Neural progenitor cell (in vitro differentiated cells): Measurements from ENCODE around the gene COMMD7. TPM values are rescaled to one million over a fixed set of nuclear protein-coding genes. Genes with fewer than 3 reads are reported as not detected.

Experiments
- DNase-seq: peaks from one replicate; pipeline ENCODE4 v3.0.0-alpha.2; 2016; ENCODE audit warnings: low spot score
- H2AFZ ChIP-seq: fragments of 200-600 bp; sonication (generic); replicated peaks from 2 replicates; pipeline ENCODE4 v1.6.1; 2016; ENCODE audit warnings: antibody characterized with exemption
- H3F3A ChIP-seq: fragments of 200-600 bp; sonication (generic); 2 replicates; pipeline ENCODE4 v1.6.1; 2016; ENCODE audit warnings: antibody characterized with exemption, low read depth
- H3K27ac ChIP-seq: fragments of 200-600 bp; sonication (generic); 2 replicates; pipeline ENCODE4 v1.5.1; 2016; ENCODE audit warnings: mild to moderate bottlenecking
- H3K27me3 ChIP-seq: fragments of 200-600 bp; sonication (generic); 2 replicates; pipeline ENCODE4 v1.6.1; 2016; ENCODE audit warnings: mild to moderate bottlenecking, moderate library complexity
- H3K36me3 ChIP-seq: fragments of 200-600 bp; sonication (generic); 2 replicates; pipeline ENCODE4 v1.5.1; 2016
- H3K4me1 ChIP-seq: fragments of 200-600 bp; sonication (generic); 2 replicates; pipeline ENCODE4 v1.6.1; 2016; ENCODE audit warnings: mixed run types
- H3K4me2 ChIP-seq: fragments of 200-600 bp; sonication (generic); 2 replicates; pipeline ENCODE4 v1.6.1; 2016
- H3K4me3 ChIP-seq: fragments of 200-600 bp; sonication (generic); 2 replicates; pipeline ENCODE4 v1.5.1; 2016
- H3K79me2 ChIP-seq: fragments of 200-600 bp; sonication (generic); 2 replicates; pipeline ENCODE4 v1.6.1; 2016; ENCODE audit warnings: low read depth
- H3K9ac ChIP-seq: fragments of 200-600 bp; sonication (generic); 2 replicates; pipeline ENCODE4 v1.6.1; 2016
- H3K9me3 ChIP-seq: fragments of 200-600 bp; sonication (generic); 2 replicates; pipeline ENCODE4 v1.5.1; 2016; ENCODE audit warnings: low read depth
- H4K20me1 ChIP-seq: fragments of 200-600 bp; sonication (generic); 2 replicates; pipeline ENCODE4 v1.6.1; 2016; ENCODE audit warnings: low read depth
- H3K27ac Mint-ChIP-seq: 3 replicates; pipeline ENCODE4 v1.8.0; 2021; ENCODE audit warnings: mixed read lengths
- H3K27me3 Mint-ChIP-seq: 2 replicates; pipeline ENCODE4 v1.8.0; 2022; ENCODE audit warnings: low read depth, mild to moderate bottlenecking, inconsistent platforms, moderate library complexity, mixed read lengths; ENCODE audit not compliant: insufficient read depth
- H3K36me3 Mint-ChIP-seq: 3 replicates; pipeline ENCODE4 v1.8.0; 2021; ENCODE audit warnings: mixed read lengths
- H3K4me1 Mint-ChIP-seq: 3 replicates; pipeline ENCODE4 v1.8.0; 2021; ENCODE audit warnings: mixed read lengths
- H3K4me3 Mint-ChIP-seq: 3 replicates; pipeline ENCODE4 v1.8.0; 2021; ENCODE audit warnings: mild to moderate bottlenecking, moderate library complexity, mixed read lengths
- H3K9me3 Mint-ChIP-seq: 3 replicates; pipeline ENCODE4 v1.8.0; 2020; ENCODE audit warnings: mixed read lengths
- CTCF ChIP-seq: fragments of 200-600 bp; sonication (generic); IDR thresholded peaks from 2 replicates; pipeline ENCODE4 v1.5.1; 2017; ENCODE audit warnings: antibody characterized with exemption, mild to moderate bottlenecking
- EZH2 ChIP-seq: fragments of 200-600 bp; sonication (generic); IDR thresholded peaks from 2 replicates; pipeline ENCODE4 v1.6.1; 2017; ENCODE audit warnings: antibody characterized with exemption, mild to moderate bottlenecking, moderate library complexity
- EZH2phosphoT487 ChIP-seq: fragments of 200-600 bp; sonication (generic); IDR thresholded peaks from 2 replicates; pipeline ENCODE4 v1.6.1; 2017; ENCODE audit warnings: antibody characterized with exemption
- total RNA-seq: library from RNA; depleted of rRNA; stranded (reverse); fragments of >200 nt; gene quantifications from 2 replicates; pipeline ENCODE4 v1.2.3, GENCODE V29; 2015; ENCODE audit warnings: low replicate concordance

Gene COMMD7
- total RNA-seq, 1 donor from 2014 or later, result 44.4 TPM

- DNase-seq, result no peak
- Histone ChIP-seq H4K20me1 (no peaks in the 10 kb centered on the region), H3K9ac (no peak overlapping the region), H3K4me2 (no peak overlapping the region), H2AFZ (peak overlapping the region; percentile 23), H3K9me3 (no peaks in the 10 kb centered on the region), H3K4me1 (peaks cover 36% of the 10 kb centered on the region), H3K27ac (no peak overlapping the region), H3K4me3 (no peak overlapping the region), H3K36me3 (no peaks in the 10 kb centered on the region), H3K79me2 (no peaks in the 10 kb centered on the region), H3F3A (peaks cover 16% of the 10 kb centered on the region), H3K27me3 (no peaks in the 10 kb centered on the region)
- Mint-ChIP-seq H3K27me3 (peaks cover 6% of the 10 kb centered on the region), H3K9me3 (no peaks in the 10 kb centered on the region), H3K27ac (peak overlapping the region; percentile 51), H3K36me3 (no peaks in the 10 kb centered on the region), H3K4me1 (peaks cover 20% of the 10 kb centered on the region), H3K4me3 (no peak overlapping the region)
- TF ChIP-seq EZH2 (no peak), CTCF (no peak), EZH2phosphoT487 (no peak)
Observed at GRCh38 chr20:32672982-32673851, 70.0 kb downstream of the COMMD7 start.

DNA sequence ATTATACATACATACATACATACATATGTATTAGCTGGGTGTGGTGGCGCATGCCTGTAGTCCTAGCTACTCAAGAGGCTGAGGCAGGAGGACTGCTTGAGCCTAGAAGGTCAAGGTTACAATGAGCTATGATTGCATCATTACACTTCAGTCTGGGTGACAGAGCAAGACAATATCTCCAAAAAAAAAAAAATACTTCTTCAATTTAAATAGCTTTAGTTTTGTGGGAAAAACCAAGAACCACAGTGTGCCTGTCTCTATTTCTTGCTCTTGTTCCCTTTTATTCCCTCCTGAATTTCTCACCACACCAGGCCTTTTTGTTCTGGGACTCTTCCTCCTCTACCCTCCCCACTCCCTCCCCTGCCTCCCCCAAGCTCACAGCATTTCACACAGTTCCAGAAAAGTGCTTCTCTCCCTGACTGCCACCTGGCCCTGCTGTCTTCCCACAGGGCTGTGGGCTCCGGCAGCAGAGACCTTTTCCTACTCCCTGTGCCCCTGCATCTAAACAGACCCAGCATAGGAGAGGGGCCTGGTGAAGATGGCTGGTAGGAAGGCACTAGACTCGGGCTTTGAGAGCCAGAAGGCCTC is 70.8 kb downstream of the COMMD7 start:
- Histone ChIP-seq H4K20me1 (no peaks in the 10 kb centered on the region), H3K36me3 (no peaks in the 10 kb centered on the region), H3K27ac (no peak overlapping the region), H3K4me1 (peaks cover 36% of the 10 kb centered on the region), H2AFZ (peak overlapping the region; percentile 23), H3F3A (peaks cover 15% of the 10 kb centered on the region), H3K79me2 (no peaks in the 10 kb centered on the region), H3K27me3 (no peaks in the 10 kb centered on the region), H3K4me3 (no peak overlapping the region), H3K9me3 (no peaks in the 10 kb centered on the region), H3K9ac (no peak overlapping the region), H3K4me2 (no peak overlapping the region)
- H3K27me3 Mint-ChIP-seq, result peaks cover 6% of the 10 kb centered on the region
- no peak for DNase-seq
- H3K9me3 Mint-ChIP-seq, result no peaks in the 10 kb centered on the region
- no peak overlapping the region for H3K4me3 Mint-ChIP-seq
- peaks cover 19% of the 10 kb centered on the region for H3K4me1 Mint-ChIP-seq
- peak overlapping the region; percentile 51 for H3K27ac Mint-ChIP-seq
- TF ChIP-seq CTCF (no peak), EZH2phosphoT487 (no peak), EZH2 (no peak)
- no peaks in the 10 kb centered on the region for H3K36me3 Mint-ChIP-seq

DNA sequence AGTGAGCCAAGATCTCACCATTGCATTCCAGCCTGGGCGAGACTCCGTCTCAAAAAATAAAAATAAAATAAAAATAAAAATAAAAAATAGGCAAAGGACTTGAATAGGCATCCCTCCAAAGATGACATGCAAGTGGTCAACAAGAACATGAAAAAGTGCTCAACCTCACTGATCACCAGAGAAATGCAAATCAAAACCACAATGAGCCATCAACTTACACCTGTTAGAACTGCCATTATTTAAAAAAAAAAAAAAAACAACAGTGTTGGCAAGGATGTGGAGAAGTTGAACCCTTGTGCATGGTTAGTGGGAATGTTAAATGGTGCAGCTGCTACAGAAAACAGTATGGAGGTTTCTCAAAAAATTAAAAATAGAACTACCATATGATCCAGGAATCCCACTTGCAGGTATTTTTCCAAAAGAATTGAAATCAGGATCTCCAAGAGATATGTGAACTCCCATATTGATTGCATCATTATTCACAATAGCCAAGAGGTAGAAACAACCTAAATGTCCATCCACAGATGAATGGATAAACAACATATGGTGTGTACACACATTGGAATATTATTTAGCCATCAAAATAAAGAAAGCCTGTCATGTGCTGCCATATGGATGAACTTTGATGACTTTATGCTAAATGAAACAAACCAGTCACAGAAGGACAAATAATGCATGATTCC is 72.4 kb downstream of the COMMD7 start:
- H3K27me3 ChIP-seq, result no peaks in the 10 kb centered on the region
- Mint-ChIP-seq H3K27ac (no peak overlapping the region), H3K4me1 (peaks cover 17% of the 10 kb centered on the region), H3K36me3 (no peaks in the 10 kb centered on the region), H3K9me3 (no peaks in the 10 kb centered on the region), H3K4me3 (no peak overlapping the region), H3K27me3 (peaks cover 5% of the 10 kb centered on the region)
- H2AFZ ChIP-seq, result no peak overlapping the region
- TF ChIP-seq EZH2 (no peak), CTCF (no peak), EZH2phosphoT487 (no peak)
- H3K79me2 ChIP-seq, result no peaks in the 10 kb centered on the region
- H3K27ac ChIP-seq, result no peak overlapping the region
- H3K9ac ChIP-seq, result no peak overlapping the region
- H4K20me1 ChIP-seq, result no peaks in the 10 kb centered on the region
- no peaks in the 10 kb centered on the region for H3K36me3 ChIP-seq
- no peak for DNase-seq
- H3K9me3 ChIP-seq, result no peaks in the 10 kb centered on the region
- peaks cover 15% of the 10 kb centered on the region for H3F3A ChIP-seq
- H3K4me3 ChIP-seq, result no peak overlapping the region
- peaks cover 28% of the 10 kb centered on the region for H3K4me1 ChIP-seq
- H3K4me2 ChIP-seq, result no peak overlapping the region
